Measurements from ENCODE around the gene ADIPOR2.

DNA sequence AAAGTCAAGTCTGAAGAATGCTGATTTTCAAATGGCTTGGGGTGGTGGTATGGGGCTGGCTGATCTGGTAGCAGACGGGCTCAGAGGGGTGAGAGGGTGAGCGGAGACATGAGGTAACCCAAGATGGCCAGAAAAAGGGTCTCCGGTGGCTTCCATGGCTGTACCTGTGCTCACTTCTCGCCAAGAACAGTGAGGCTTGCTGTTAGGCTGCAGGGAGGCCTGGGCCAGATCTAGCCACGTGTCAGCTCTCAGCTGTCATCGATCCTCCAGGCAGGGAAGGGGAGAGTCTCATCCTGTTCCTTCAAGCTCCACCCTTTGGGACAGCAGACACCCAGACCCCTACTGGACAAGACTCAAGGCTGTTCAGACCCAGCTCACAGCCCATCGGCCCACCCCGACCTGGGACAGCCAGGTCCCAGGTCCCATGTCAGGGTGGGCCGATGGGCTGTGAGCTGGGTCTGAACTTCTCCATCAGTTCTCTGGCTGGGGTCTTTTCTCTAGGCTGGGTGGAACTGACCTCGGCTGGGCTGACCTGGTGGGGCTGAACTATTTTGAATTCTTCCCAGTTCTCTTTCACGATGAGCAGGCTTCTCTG is 138.5 kb downstream of the ADIPOR2 start:
- TF ChIP-seq, protein P1, sequence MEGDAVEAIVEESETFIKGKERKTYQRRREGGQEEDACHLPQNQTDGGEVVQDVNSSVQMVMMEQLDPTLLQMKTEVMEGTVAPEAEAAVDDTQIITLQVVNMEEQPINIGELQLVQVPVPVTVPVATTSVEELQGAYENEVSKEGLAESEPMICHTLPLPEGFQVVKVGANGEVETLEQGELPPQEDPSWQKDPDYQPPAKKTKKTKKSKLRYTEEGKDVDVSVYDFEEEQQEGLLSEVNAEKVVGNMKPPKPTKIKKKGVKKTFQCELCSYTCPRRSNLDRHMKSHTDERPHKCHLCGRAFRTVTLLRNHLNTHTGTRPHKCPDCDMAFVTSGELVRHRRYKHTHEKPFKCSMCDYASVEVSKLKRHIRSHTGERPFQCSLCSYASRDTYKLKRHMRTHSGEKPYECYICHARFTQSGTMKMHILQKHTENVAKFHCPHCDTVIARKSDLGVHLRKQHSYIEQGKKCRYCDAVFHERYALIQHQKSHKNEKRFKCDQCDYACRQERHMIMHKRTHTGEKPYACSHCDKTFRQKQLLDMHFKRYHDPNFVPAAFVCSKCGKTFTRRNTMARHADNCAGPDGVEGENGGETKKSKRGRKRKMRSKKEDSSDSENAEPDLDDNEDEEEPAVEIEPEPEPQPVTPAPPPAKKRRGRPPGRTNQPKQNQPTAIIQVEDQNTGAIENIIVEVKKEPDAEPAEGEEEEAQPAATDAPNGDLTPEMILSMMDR (IDR thresholded peaks at IDR 0.05): no peak
- TF ChIP-seq POLR2A (IDR thresholded peaks at IDR 0.05; ENCODE audit: low read depth): no peak

Measured in esophagus muscularis mucosa (tissue), 3 donors.